Measurements from ENCODE around the gene B4GALT5. TPM values are rescaled to one million over a fixed set of nuclear protein-coding genes. Genes with fewer than 3 reads are reported as not detected.

Gene B4GALT5
- total RNA-seq, 1 donor from 2014 or later, result 46.1 TPM

- no peak for ATAC-seq
- Histone ChIP-seq H3K9me3 (no peaks in the 10 kb centered on the region), H3K27me3 (no peaks in the 10 kb centered on the region), H3K36me3 (no peaks in the 10 kb centered on the region), H3K4me1 (no peaks in the 10 kb centered on the region), H3K4me3 (no peak overlapping the region), H3K27ac (no peak overlapping the region)
- no peak for DNase-seq
- intact Hi-C loops (cut with DNase I), result no loop called here
- TF ChIP-seq, protein P1, sequence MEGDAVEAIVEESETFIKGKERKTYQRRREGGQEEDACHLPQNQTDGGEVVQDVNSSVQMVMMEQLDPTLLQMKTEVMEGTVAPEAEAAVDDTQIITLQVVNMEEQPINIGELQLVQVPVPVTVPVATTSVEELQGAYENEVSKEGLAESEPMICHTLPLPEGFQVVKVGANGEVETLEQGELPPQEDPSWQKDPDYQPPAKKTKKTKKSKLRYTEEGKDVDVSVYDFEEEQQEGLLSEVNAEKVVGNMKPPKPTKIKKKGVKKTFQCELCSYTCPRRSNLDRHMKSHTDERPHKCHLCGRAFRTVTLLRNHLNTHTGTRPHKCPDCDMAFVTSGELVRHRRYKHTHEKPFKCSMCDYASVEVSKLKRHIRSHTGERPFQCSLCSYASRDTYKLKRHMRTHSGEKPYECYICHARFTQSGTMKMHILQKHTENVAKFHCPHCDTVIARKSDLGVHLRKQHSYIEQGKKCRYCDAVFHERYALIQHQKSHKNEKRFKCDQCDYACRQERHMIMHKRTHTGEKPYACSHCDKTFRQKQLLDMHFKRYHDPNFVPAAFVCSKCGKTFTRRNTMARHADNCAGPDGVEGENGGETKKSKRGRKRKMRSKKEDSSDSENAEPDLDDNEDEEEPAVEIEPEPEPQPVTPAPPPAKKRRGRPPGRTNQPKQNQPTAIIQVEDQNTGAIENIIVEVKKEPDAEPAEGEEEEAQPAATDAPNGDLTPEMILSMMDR (IDR thresholded peaks at IDR 0.05), result no peak
Measured at GRCh38 chr20:49741977-49742376, 28.3 kb upstream of the B4GALT5 start.

DNA sequence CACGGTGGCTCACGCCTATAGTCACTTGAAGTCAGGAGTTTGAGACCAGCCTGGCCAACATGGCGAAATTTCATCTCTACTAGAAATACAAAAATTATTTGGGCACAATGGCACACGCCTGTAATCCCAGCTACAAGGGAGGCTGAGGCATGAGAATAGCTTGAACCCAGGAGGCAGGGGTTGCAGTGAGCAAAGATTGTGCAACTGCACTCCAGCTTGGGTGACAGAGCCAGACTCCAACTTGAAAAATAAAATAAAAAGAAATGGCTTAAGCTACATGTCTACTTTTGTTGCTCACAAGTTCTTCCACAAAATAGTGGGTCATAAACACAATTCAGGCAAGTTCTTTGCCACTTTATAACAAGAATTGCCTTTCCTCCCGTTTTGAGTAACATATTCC lies 27.1 kb upstream of the B4GALT5 start:
- Histone ChIP-seq H3K4me3 (no peak overlapping the region), H3K4me1 (no peaks in the 10 kb centered on the region), H3K9me3 (no peaks in the 10 kb centered on the region), H3K27ac (no peak overlapping the region), H3K27me3 (no peaks in the 10 kb centered on the region), H3K36me3 (no peaks in the 10 kb centered on the region)
- no peak for DNase-seq
- no peak for ATAC-seq
- intact Hi-C loops (cut with DNase I), result no loop called here
- TF ChIP-seq, protein P1 (IDR thresholded peaks at IDR 0.05), result no peak

DNA sequence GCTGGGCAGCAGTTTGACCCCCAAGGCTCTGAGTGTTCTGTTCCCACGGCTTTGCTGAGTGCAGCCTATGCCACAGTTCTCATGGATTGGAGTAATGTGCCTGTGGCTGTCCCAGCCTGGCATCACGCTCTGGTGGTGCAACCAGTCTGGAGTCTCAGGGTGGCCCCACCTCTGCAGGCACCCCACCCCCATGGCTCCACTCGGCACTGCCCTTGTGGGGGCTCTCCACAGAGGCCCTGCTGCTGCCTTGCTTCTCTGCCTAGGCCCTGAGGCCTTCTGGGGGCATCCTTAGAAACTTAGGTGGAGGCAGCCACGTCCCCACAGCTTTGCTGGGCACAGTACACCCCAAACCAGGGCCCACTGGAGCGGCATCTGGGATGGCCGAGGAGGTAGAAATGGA lies 25.4 kb upstream of the B4GALT5 start:
- intact Hi-C loops (cut with DNase I), result no loop called here
- H3K27me3 ChIP-seq, result no peaks in the 10 kb centered on the region
- TF ChIP-seq, protein P1 (IDR thresholded peaks at IDR 0.05), result no peak
- no peak overlapping the region for H3K4me3 ChIP-seq
- no peak overlapping the region for H3K27ac ChIP-seq
- no peak for ATAC-seq
- H3K9me3 ChIP-seq, result no peaks in the 10 kb centered on the region
- no peaks in the 10 kb centered on the region for H3K36me3 ChIP-seq
- no peaks in the 10 kb centered on the region for H3K4me1 ChIP-seq
- no peak for DNase-seq

- TF ChIP-seq, protein P1 (IDR thresholded peaks at IDR 0.05), result no peak
- no peak for ATAC-seq
- no peaks in the 10 kb centered on the region for H3K9me3 ChIP-seq
Measured at GRCh38 chr20:49737260-49737659, 23.6 kb upstream of the B4GALT5 start.

GRCh38 chr20:49729780-49730179 lies 16.1 kb upstream of the B4GALT5 start:
- Histone ChIP-seq H3K4me1 (peaks cover 8% of the 10 kb centered on the region), H3K4me3 (no peak overlapping the region), H3K9me3 (no peaks in the 10 kb centered on the region), H3K27ac (no peak overlapping the region), H3K27me3 (no peaks in the 10 kb centered on the region), H3K36me3 (no peaks in the 10 kb centered on the region)
- ATAC-seq (no peak), DNase-seq (no peak)
- TF ChIP-seq, protein P1 (IDR thresholded peaks at IDR 0.05), result no peak
- intact Hi-C loops (cut with DNase I), result no loop called here

More at GRCh38 chr20:49737260-49737659, 23.6 kb upstream of the B4GALT5 start:
- no peak for DNase-seq
- Histone ChIP-seq H3K4me3 (no peak overlapping the region), H3K4me1 (no peaks in the 10 kb centered on the region), H3K27ac (no peak overlapping the region), H3K36me3 (no peaks in the 10 kb centered on the region), H3K27me3 (no peaks in the 10 kb centered on the region)
- intact Hi-C loops (cut with DNase I), result no loop called here
